Measurements from ENCODE around the gene PICK1. TPM values are rescaled to one million over a fixed set of nuclear protein-coding genes. Genes with fewer than 3 reads are reported as not detected.

Gene PICK1
- total and polyA plus RNA-seq, 4 experiments from 2014 or later = 6.5 to 28.0 (median 17.9) TPM

DNA sequence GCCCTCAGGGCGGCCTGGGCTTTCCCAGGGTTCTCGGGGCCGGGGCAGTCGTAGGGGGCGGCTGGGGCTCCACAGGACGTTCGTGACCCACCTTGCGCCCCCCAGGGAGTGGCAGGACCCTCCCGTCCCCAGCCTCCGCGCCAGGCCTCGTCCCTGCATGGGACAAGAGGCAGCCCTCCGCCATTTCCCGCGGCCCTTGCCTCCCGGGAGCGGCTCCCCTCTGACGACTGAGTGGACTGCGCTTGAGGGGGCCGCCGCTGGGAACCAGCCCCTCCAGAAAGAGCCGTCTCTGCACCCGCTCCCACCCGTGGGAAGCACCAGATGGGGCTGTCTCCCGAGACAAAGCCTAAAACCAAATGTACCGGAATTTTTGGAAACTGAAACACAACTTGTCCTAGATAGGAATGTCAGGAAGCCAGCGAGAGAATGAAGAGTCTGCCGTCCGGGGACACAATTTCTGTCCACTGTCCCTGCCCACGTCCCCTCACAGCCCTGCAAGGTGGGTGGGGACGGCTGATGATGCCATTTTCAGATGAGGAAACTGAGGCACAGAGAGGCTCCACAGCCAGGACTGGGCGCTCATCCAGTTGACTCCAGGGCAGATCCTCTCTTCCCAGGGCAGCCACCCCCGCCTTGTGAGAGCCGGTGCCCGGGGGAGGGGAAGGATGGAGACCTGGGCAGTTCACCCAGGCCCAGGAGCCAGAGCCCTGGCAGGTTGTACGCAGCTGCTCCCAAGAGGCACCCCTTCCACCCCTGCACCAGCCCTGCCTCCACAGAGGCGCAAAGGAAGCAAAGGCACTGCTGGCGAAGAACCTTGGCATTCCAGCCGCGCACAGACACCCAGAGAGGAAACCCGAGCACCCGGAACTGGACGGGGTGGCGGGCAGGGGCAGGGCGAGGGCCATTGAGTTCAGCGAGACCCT, 18.1 kb upstream of the PICK1 start:
- POLR2A ChIA-PET (ENCODE audit: partially characterized antibody) = no interaction called here
- no peaks in the 10 kb centered on the region for H3K9me3 ChIP-seq (ENCODE audit: control insufficient read depth in 1 of 2, low read length in 2 of 2)
- Mint-ChIP-seq H3K4me3 (no peak overlapping the region), H3K27ac (no peak overlapping the region), H3K27me3 (peaks cover 0 to 1% of the 10 kb centered on the region in 2 donors), H3K9me3 (no peaks in the 10 kb centered on the region), H3K4me1 (no peaks in the 10 kb centered on the region), H3K36me3 (no peaks in the 10 kb centered on the region)
- no peaks in the 10 kb centered on the region for H3K27me3 ChIP-seq (ENCODE audit: insufficient read depth, low read length)
- H3K4me1 ChIP-seq (ENCODE audit: insufficient read depth, low read length) = no peaks in the 10 kb centered on the region
- intact Hi-C loops (cut with micrococcal nuclease) = no loop called here
- H3K27ac ChIP-seq (ENCODE audit: low read depth, low read length) = no peak overlapping the region
- no peak for DNase-seq
- no peak overlapping the region for H3K4me3 ChIP-seq (ENCODE audit: low read length in 2 of 2)
- CTCF ChIA-PET (ENCODE audit: partially characterized antibody) = interaction anchor here (1.1 kb wide), 1 partner anchor 13 kb away, joined by 4 read pairs; no protein-coding TSS in a partner anchor
- no peaks in the 10 kb centered on the region for H3K36me3 ChIP-seq (ENCODE audit: insufficient read depth, low read length)

- no peak for DNase-seq
- Mint-ChIP-seq H3K4me3 (no peak overlapping the region), H3K4me1 (no peaks in the 10 kb centered on the region), H3K27ac (peak overlapping the region in 1 of 7 donors; percentile 16), H3K36me3 (no peaks in the 10 kb centered on the region), H3K9me3 (no peaks in the 10 kb centered on the region), H3K27me3 (peaks cover 1 to 2% of the 10 kb centered on the region in 2 donors)
- POLR2A ChIA-PET (ENCODE audit: partially characterized antibody) = no interaction called here
- H3K27ac ChIP-seq (ENCODE audit: low read depth, low read length) = no peak overlapping the region
- no peaks in the 10 kb centered on the region for H3K27me3 ChIP-seq (ENCODE audit: insufficient read depth, low read length)
- H3K4me3 ChIP-seq (ENCODE audit: low read length in 2 of 2) = no peak overlapping the region
- intact Hi-C loops (cut with micrococcal nuclease) = no loop called here
- no peaks in the 10 kb centered on the region for H3K36me3 ChIP-seq (ENCODE audit: insufficient read depth, low read length)
- no peaks in the 10 kb centered on the region for H3K4me1 ChIP-seq (ENCODE audit: insufficient read depth, low read length)
- CTCF ChIA-PET (ENCODE audit: partially characterized antibody) = no interaction called here
- H3K9me3 ChIP-seq (ENCODE audit: control insufficient read depth in 1 of 2, low read length in 2 of 2) = no peaks in the 10 kb centered on the region
Measured at GRCh38 chr22:38040953-38041759, 16.0 kb upstream of the PICK1 start.

- Mint-ChIP-seq H3K27me3 (peaks cover 1 to 2% of the 10 kb centered on the region in 2 donors), H3K36me3 (no peaks in the 10 kb centered on the region), H3K27ac (no peak overlapping the region), H3K4me3 (no peak overlapping the region), H3K9me3 (no peaks in the 10 kb centered on the region), H3K4me1 (no peaks in the 10 kb centered on the region)
- no peak for DNase-seq
- Histone ChIP-seq H3K9me3 (ENCODE audit: control insufficient read depth in 1 of 2, low read length in 2 of 2) (no peaks in the 10 kb centered on the region), H3K4me1 (ENCODE audit: insufficient read depth, low read length) (no peaks in the 10 kb centered on the region), H3K27ac (ENCODE audit: low read depth, low read length) (no peak overlapping the region), H3K36me3 (ENCODE audit: insufficient read depth, low read length) (no peaks in the 10 kb centered on the region), H3K4me3 (ENCODE audit: low read length in 2 of 2) (no peak overlapping the region), H3K27me3 (ENCODE audit: insufficient read depth, low read length) (no peaks in the 10 kb centered on the region)
- intact Hi-C loops (cut with micrococcal nuclease) = no loop called here
- ChIA-PET CTCF (ENCODE audit: partially characterized antibody) (no interaction called here), POLR2A (ENCODE audit: partially characterized antibody) (no interaction called here)
Measured at GRCh38 chr22:38041760-38042487, 15.3 kb upstream of the PICK1 start.

DNA sequence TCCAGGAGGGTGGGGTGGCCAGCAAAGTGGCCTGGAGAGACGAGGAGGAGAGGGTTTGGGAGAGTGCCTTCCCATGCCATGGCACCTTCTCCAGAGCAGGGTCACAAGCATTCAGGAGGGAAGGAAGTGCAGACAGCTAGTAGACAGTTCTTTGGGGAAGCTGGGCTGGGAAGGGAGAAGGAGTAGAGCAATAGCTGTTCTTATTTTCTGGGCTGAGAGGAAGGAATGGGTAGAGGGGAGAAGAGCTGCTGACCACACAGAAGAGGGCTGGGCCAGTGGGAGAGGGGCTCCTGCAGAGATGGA, 14.8 kb upstream of the PICK1 start:
- no peaks in the 10 kb centered on the region for H3K36me3 ChIP-seq (ENCODE audit: insufficient read depth, low read length)
- H3K27ac ChIP-seq (ENCODE audit: low read depth, low read length) = no peak overlapping the region
- DNase-seq = no peak
- H3K4me3 Mint-ChIP-seq = no peak overlapping the region
- no peaks in the 10 kb centered on the region for H3K9me3 ChIP-seq (ENCODE audit: control insufficient read depth in 1 of 2, low read length in 2 of 2)
- ChIA-PET CTCF (ENCODE audit: partially characterized antibody) (interaction anchor here (0.6 kb wide), 1 partner anchor 10 kb away, joined by 3 read pairs; no protein-coding TSS in a partner anchor), POLR2A (ENCODE audit: partially characterized antibody) (no interaction called here)
- H3K9me3 Mint-ChIP-seq = no peaks in the 10 kb centered on the region
- no peaks in the 10 kb centered on the region for H3K27me3 ChIP-seq (ENCODE audit: insufficient read depth, low read length)
- H3K27me3 Mint-ChIP-seq = peaks cover 1 to 2% of the 10 kb centered on the region in 2 donors
- H3K4me3 ChIP-seq (ENCODE audit: low read length in 2 of 2) = no peak overlapping the region
- peak overlapping the region in 1 of 7 donors; percentile 59 for H3K27ac Mint-ChIP-seq
- H3K36me3 Mint-ChIP-seq = no peaks in the 10 kb centered on the region
- intact Hi-C loops (cut with micrococcal nuclease) = no loop called here
- no peaks in the 10 kb centered on the region for H3K4me1 Mint-ChIP-seq
- no peaks in the 10 kb centered on the region for H3K4me1 ChIP-seq (ENCODE audit: insufficient read depth, low read length)

GRCh38 chr22:38043151-38044039, 13.8 kb upstream of the PICK1 start:
- CTCF ChIA-PET (ENCODE audit: partially characterized antibody) = interaction anchor here (0.6 to 1.3 kb wide), 2 partner anchors 9 kb away, joined by 3 read pairs; no protein-coding TSS in a partner anchor

DNA sequence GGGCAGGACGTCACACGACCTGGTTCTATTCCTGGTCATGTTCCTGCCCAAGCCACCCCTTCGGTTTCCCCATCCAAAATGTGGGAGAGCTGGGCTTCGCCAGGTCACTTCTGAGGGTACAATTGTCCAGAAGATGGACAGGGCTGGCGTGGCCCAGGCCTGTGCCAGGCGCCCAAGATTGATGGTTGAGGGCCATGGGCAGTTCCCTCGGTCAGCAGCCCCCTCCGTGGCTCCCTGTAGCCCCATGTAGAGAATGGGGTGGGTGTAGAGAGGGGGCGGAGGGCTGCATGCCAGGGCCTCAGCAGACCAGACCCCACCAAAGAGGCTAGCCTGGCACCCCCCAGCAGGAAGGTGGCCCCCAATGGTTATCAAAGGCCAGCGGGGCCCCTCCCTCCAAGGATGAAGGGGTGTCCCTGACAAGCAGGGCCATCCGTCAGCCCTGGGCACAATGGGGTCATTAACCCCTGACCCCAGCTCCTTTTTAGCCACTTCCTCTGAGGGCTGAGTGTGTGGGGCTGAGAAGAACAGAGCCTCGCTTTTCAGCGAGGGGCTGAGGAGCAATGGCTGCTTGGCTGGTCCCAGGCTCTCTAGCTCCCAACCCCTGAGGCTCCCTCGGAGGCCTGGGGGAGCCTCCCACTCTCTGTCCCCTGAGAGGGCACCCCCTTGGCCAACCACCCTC, 11.0 kb upstream of the PICK1 start:
- no peaks in the 10 kb centered on the region for H3K36me3 ChIP-seq (ENCODE audit: insufficient read depth, low read length)
- H3K27me3 ChIP-seq (ENCODE audit: insufficient read depth, low read length) = no peaks in the 10 kb centered on the region
- Mint-ChIP-seq H3K27ac (no peak overlapping the region), H3K4me1 (no peaks in the 10 kb centered on the region), H3K4me3 (no peak overlapping the region), H3K27me3 (peaks cover 1 to 6% of the 10 kb centered on the region in 2 donors), H3K36me3 (no peaks in the 10 kb centered on the region), H3K9me3 (no peaks in the 10 kb centered on the region)
- ChIA-PET POLR2A (ENCODE audit: partially characterized antibody) (no interaction called here), CTCF (ENCODE audit: partially characterized antibody) (interaction anchor here (0.8 kb wide), 1 partner anchor 9 kb away, joined by 3 read pairs; no protein-coding TSS in a partner anchor)
- DNase-seq = no peak
- H3K4me3 ChIP-seq (ENCODE audit: low read length in 2 of 2) = no peak overlapping the region
- H3K27ac ChIP-seq (ENCODE audit: low read depth, low read length) = no peak overlapping the region
- H3K9me3 ChIP-seq (ENCODE audit: control insufficient read depth in 1 of 2, low read length in 2 of 2) = no peaks in the 10 kb centered on the region
- H3K4me1 ChIP-seq (ENCODE audit: insufficient read depth, low read length) = no peaks in the 10 kb centered on the region
- intact Hi-C loops (cut with micrococcal nuclease) = no loop called here

More at GRCh38 chr22:38043151-38044039, 13.8 kb upstream of the PICK1 start:
- Mint-ChIP-seq H3K4me3 (no peak overlapping the region), H3K9me3 (no peaks in the 10 kb centered on the region), H3K27me3 (peaks cover 1 to 6% of the 10 kb centered on the region in 2 donors), H3K4me1 (no peaks in the 10 kb centered on the region), H3K27ac (no peak overlapping the region), H3K36me3 (no peaks in the 10 kb centered on the region)
- H3K4me3 ChIP-seq (ENCODE audit: low read length in 2 of 2) = no peak overlapping the region
- no peaks in the 10 kb centered on the region for H3K4me1 ChIP-seq (ENCODE audit: insufficient read depth, low read length)
- no peaks in the 10 kb centered on the region for H3K9me3 ChIP-seq (ENCODE audit: control insufficient read depth in 1 of 2, low read length in 2 of 2)
- no peaks in the 10 kb centered on the region for H3K27me3 ChIP-seq (ENCODE audit: insufficient read depth, low read length)
- intact Hi-C loops (cut with micrococcal nuclease) = no loop called here
- H3K36me3 ChIP-seq (ENCODE audit: insufficient read depth, low read length) = no peaks in the 10 kb centered on the region
- H3K27ac ChIP-seq (ENCODE audit: low read depth, low read length) = no peak overlapping the region
- POLR2A ChIA-PET (ENCODE audit: partially characterized antibody) = no interaction called here
- DNase-seq = no peak

All from CD4-positive, alpha-beta memory T cell (primary cell).